ENCODE measurements around the gene ANKRD13C.

The ANKRD13C gene

GRCh38 chr1:70211541-70211940, 143.0 kb downstream of the ANKRD13C start:
- DNase-seq: no peak

DNA sequence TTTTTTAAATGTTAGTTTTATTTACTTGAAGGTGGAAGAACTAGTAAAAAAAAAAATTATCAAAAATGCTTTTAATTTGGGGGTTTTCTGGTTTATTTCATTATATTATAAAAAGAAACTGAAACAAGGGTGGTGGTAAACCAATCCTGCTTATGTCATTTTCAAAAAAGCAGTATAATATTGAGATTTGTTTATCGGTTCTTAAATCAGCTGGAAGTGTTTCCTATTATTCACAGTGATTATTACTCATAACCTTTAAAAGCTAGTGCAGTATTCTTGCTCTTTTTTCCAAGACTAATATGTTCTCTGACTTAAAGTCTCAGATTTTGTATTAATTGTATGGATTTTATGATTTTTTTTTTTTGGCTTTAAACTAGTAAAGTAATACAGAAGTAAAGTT, 143.7 kb downstream of the ANKRD13C start:
- no peak for DNase-seq

Measured in suppressor macrophage (primary cell).